A549 (cell line): ENCODE measurements around the gene RNF130. TPM values are rescaled to one million over a fixed set of nuclear protein-coding genes. Genes with fewer than 3 reads are reported as not detected.
A peak's percentile ranks its signal among the peaks of the same experiment; 100 is the strongest.

Source experiments
- ATAC-seq, 2 experiments: fragments of 200-7000 bp in 1 of 2; fragments of >200 bp in 1 of 2; cut with Nextera tagmentation in 1 of 2; cut with Tn5 transposase in 1 of 2; 3 replicates each; pipeline versions ENCODE4 v1.8.0 to v1.9.1; 2018 to 2020; ENCODE audit warnings: mild to moderate bottlenecking in 1 of 2, moderate library complexity in 1 of 2
- CTCF ChIA-PET: fragments of 300-600 bp; sonication (Branson Sonifier 250); formaldehyde crosslinking; extraction: SDS; loops from one replicate; lab custom pipeline; 2021; ENCODE audit warnings: antibody characterized with exemption, inconsistent platforms; lab: Yijun Ruan, JAX
- POLR2A ChIA-PET: fragments of 350-600 bp; formaldehyde crosslinking; extraction: SDS; loops from one replicate; lab custom pipeline; 2021; ENCODE audit warnings: antibody characterized with exemption, inconsistent platforms; lab: Yijun Ruan, JAX
- DNase-seq, 2 experiments: peaks; one replicate each; pipeline versions ENCODE4 v3.0.0 to v3.0.0-alpha.2; 2011 to 2016; ENCODE audit warnings: low read depth in 1 of 2, low spot score in 1 of 2
- FAIRE-seq: peaks from 2 replicates; lab custom pipeline; 2011; peaks lifted over from hg19 to GRCh38; lab: Jason Lieb, UNC
- H3K27ac ChIP-seq, 2 experiments: fragments of >200 bp; sonication (Bioruptor Twin); formaldehyde crosslinking; 3 replicates each; pipeline ENCODE4 v1.5.1; 2016 to 2017
- H3K4me1 ChIP-seq: fragments of >200 bp; sonication (Bioruptor Twin); formaldehyde crosslinking; 3 replicates; pipeline ENCODE4 v1.6.1; 2016
- H3K4me2 ChIP-seq: fragments of >200 bp; sonication (Bioruptor Twin); formaldehyde crosslinking; 3 replicates; pipeline ENCODE4 v1.6.1; 2016
- H3K4me3 ChIP-seq: fragments of >200 bp; sonication (Bioruptor Twin); formaldehyde crosslinking; 3 replicates; pipeline ENCODE4 v1.5.1; 2016
- H3K9me3 ChIP-seq: fragments of >200 bp; sonication (Bioruptor Twin); formaldehyde crosslinking; 3 replicates; pipeline ENCODE4 v1.6.1; 2016
- CEBPB ChIP-seq, 2 experiments: fragments of >200 bp in 1 of 2; sonication (Bioruptor Twin) in 1 of 2; formaldehyde crosslinking in 1 of 2; IDR thresholded peaks; 2 replicates each; pipeline ENCODE4 v1.6.1; 2012 to 2016
- CHD4 ChIP-seq: fragments of 200-600 bp; sonication (generic); IDR thresholded peaks from 2 replicates; pipeline ENCODE4 v1.6.1; 2016; ENCODE audit warnings: antibody characterized with exemption, mild to moderate bottlenecking, borderline replicate concordance
- EHF ChIP-seq: fragments of 250-450 bp; sonication (Bioruptor Pico); IDR thresholded peaks from 2 replicates; pipeline ENCODE4 v1.5.0; 2020; ENCODE audit warnings: mild to moderate bottlenecking
- FOXS1 ChIP-seq: fragments of 250-450 bp; sonication (Bioruptor Pico); IDR thresholded peaks from 2 replicates; pipeline ENCODE4 v1.5.0; 2020; ENCODE audit warnings: mild to moderate bottlenecking, moderate library complexity
- GATA3 ChIP-seq: IDR thresholded peaks from 2 replicates; pipeline ENCODE4 v1.6.1; 2012; ENCODE audit warnings: borderline replicate concordance
- HDAC2 ChIP-seq: fragments of 200-600 bp; sonication (generic); IDR thresholded peaks from 2 replicates; pipeline ENCODE4 v1.6.1; 2016
- HOXA7 ChIP-seq: fragments of 250-450 bp; sonication (Bioruptor Pico); IDR thresholded peaks from 2 replicates; pipeline ENCODE4 v1.5.0; 2020; ENCODE audit warnings: mild to moderate bottlenecking, moderate library complexity
- HOXB13 ChIP-seq: fragments of 250-450 bp; sonication (Bioruptor Pico); IDR thresholded peaks from 2 replicates; pipeline ENCODE4 v1.5.0; 2020; ENCODE audit warnings: low read depth, mild to moderate bottlenecking, moderate library complexity
- KDM1A ChIP-seq: fragments of 200-600 bp; sonication (generic); IDR thresholded peaks from 2 replicates; pipeline ENCODE4 v1.6.1; 2016; ENCODE audit warnings: low read depth, mild to moderate bottlenecking
- MYC ChIP-seq: IDR thresholded peaks from 2 replicates; pipeline ENCODE4 v1.6.1; 2012; ENCODE audit warnings: mild to moderate bottlenecking, inconsistent platforms, low read length, improper control_type of control experiment, borderline replicate concordance
- POLR2A ChIP-seq: IDR thresholded peaks from 2 replicates; pipeline ENCODE4 v1.6.1; 2012; ENCODE audit warnings: mild to moderate bottlenecking, low read length
- POLR2AphosphoS2 ChIP-seq: conservative IDR thresholded peaks from 2 replicates; pipeline ENCODE4 v1.6.1; 2012; ENCODE audit warnings: low read length, improper control_type of control experiment, inconsistent platforms
- RFX5 ChIP-seq: fragments of 450-650 bp; IDR thresholded peaks from 2 replicates; pipeline ENCODE4 v1.7.1; 2014; ENCODE audit warnings: antibody characterized with exemption, mild to moderate bottlenecking, moderate library complexity
- RNF2 ChIP-seq: fragments of 200-600 bp; sonication (generic); IDR thresholded peaks from 2 replicates; pipeline ENCODE4 v1.6.1; 2016; ENCODE audit warnings: low read depth, mild to moderate bottlenecking, antibody characterized with exemption, moderate library complexity, borderline replicate concordance
- SMC3 ChIP-seq: fragments of >200 bp; sonication (Bioruptor Twin); formaldehyde crosslinking; IDR thresholded peaks from 3 replicates; pipeline ENCODE4 v1.6.1; 2018; ENCODE audit warnings: inconsistent platforms
- TFCP2L1 ChIP-seq: fragments of 250-450 bp; sonication (Bioruptor Pico); IDR thresholded peaks from 2 replicates; pipeline ENCODE4 v1.5.0; 2021; ENCODE audit warnings: mild to moderate bottlenecking
- ZNF302 ChIP-seq: fragments of 250-450 bp; sonication (Bioruptor Pico); IDR thresholded peaks from 2 replicates; pipeline ENCODE4 v1.9.0; 2021; ENCODE audit warnings: inconsistent platforms, mild to moderate bottlenecking, moderate library complexity
- WGBS: methylation state at CpG from one replicate; pipeline ENCODE4 v1.1.6; 2017; ENCODE audit errors: missing lambda C conversion rate; 5-methylcytosine and 5-hydroxymethylcytosine counted together
- polyA plus RNA-seq, 4 experiments: library from polyadenylated mRNA; depleted of rRNA in 3 of 4; stranded (reverse); fragments of >200 nt; fragmentation: RNase III in 1 of 4; extraction: RNeasy Plus Mini Kit Qiagen cat#74134 plus additional on column Dnase treatment in 1 of 4; gene quantifications; 2 replicates in 3 of 4; 3 replicates in 1 of 4; pipeline ENCODE4 v1.2.3, GENCODE V29; 2011 to 2017
- TF ChIP-seq, protein P1 (sequence below): IDR thresholded peaks from 2 replicates; pipeline ENCODE4 v1.6.1; 2012
- TF ChIP-seq, protein P2 (sequence below): fragments of 150-350 bp; IDR thresholded peaks from 2 replicates; pipeline ENCODE4 v1.6.1; 2014; ENCODE audit warnings: low read depth, mild to moderate bottlenecking, low read length
- TF ChIP-seq, protein P3 (sequence below): fragments of 250-450 bp; sonication (Bioruptor Pico); IDR thresholded peaks from 2 replicates; pipeline ENCODE4 v1.5.0; 2021; ENCODE audit warnings: mild to moderate bottlenecking, moderate library complexity, borderline replicate concordance
- TF ChIP-seq, protein P4 (sequence below): fragments of >200 bp; sonication (Bioruptor Twin); formaldehyde crosslinking; IDR thresholded peaks from 2 replicates; pipeline ENCODE4 v1.6.1; 2016
- TF ChIP-seq, protein P5 (sequence below): fragments of 450-650 bp; IDR thresholded peaks from 2 replicates; pipeline ENCODE4 v1.6.1; 2014; ENCODE audit warnings: antibody characterized with exemption
- TF ChIP-seq, protein P6 (sequence below): fragments of 250-450 bp; sonication (Bioruptor Pico); IDR thresholded peaks from 2 replicates; pipeline ENCODE4 v1.5.0; 2020; ENCODE audit warnings: low read depth, mild to moderate bottlenecking, moderate library complexity

Gene RNF130
- polyA plus RNA-seq, 2 of the 4 experiments (the other 2 are of a cell fraction), result 33.3 to 50.1 TPM

DNA sequence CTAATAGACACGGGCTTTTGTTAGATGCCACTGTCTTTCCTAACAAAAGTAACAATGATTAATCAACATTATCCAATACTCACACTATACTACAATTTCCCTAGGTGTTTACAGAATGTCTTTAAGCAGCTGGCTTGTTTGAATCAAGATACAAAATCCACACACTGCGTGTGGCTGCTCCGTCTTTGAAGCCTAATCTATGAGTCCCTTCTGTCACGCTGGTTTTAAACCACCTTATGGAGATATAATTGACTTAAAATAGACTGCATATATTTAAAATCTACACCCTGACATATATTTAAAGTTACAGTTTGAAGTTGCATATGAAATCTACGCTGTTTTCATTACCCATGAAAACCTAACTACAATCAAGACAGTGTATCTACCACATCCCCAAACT is 89.9 kb downstream of the RNF130 start:
- no peaks in the 10 kb centered on the region for H3K9me3 ChIP-seq
- no peaks in the 10 kb centered on the region for H3K4me1 ChIP-seq
- ChIA-PET POLR2A (no interaction called here), CTCF (no interaction called here)
- ATAC-seq, result 0 out of 6 replicates have a peak, but pooled peaks of 1 of the 2 experiments have one; percentile 13
- FAIRE-seq, result no peak
- no peak for TF ChIP-seq RNF2
- TF ChIP-seq POLR2AphosphoS2, result no peak
- TF ChIP-seq GATA3, result no peak
- TF ChIP-seq EHF (CRISPR knock-in tag), result no peak
- no peak for TF ChIP-seq FOXS1
- DNase-seq, result no peak
- 89% methylated on average over 5 of the region's 5 CpGs for WGBS
- no peak overlapping the region for H3K4me3 ChIP-seq
- H3K4me2 ChIP-seq, result no peak overlapping the region
- H3K27ac ChIP-seq, result no peak overlapping the region

DNA sequence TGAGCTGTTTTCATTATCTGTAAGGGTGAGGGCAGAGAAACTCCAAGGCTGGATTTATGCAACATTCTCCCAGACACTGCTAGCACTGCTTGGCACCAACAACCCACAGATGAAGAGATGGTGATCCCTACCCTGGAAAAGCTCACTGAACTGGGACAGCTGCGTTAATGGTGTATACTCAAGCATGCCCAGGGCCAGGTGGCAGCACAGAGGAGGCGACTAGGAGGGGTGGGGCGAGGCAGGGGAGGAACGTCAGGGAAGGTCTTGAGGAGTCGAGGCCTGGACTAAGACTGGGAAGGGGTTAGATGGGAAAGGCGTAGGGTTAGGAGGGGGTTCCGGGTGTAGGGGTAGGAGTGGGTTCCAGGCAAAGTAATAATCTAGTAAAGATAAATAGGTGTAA is 90.8 kb downstream of the RNF130 start:
- CTCF ChIA-PET, result interaction anchor here (0.6 kb wide), 1 partner anchor 342 kb away, joined by 3 read pairs; no protein-coding TSS in a partner anchor
- WGBS, result 88% methylated on average over 7 of the region's 7 CpGs
- TF ChIP-seq POLR2A (no peak), CHD4 (no peak), KDM1A (no peak), ZNF302 (CRISPR knock-in tag) (no peak), RFX5 (no peak), FOXS1 (no peak), MYC (no peak), RNF2 (no peak), SMC3 (no peak), TFCP2L1 (no peak), HDAC2 (no peak), HOXA7 (CRISPR knock-in tag) (no peak), CEBPB (IDR thresholded peaks at IDR 0.05) (no peak), POLR2AphosphoS2 (no peak), HOXB13 (CRISPR knock-in tag) (no peak)
- TF ChIP-seq, protein P1, sequence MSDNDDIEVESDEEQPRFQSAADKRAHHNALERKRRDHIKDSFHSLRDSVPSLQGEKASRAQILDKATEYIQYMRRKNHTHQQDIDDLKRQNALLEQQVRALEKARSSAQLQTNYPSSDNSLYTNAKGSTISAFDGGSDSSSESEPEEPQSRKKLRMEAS, result no peak
- TF ChIP-seq, protein P2, sequence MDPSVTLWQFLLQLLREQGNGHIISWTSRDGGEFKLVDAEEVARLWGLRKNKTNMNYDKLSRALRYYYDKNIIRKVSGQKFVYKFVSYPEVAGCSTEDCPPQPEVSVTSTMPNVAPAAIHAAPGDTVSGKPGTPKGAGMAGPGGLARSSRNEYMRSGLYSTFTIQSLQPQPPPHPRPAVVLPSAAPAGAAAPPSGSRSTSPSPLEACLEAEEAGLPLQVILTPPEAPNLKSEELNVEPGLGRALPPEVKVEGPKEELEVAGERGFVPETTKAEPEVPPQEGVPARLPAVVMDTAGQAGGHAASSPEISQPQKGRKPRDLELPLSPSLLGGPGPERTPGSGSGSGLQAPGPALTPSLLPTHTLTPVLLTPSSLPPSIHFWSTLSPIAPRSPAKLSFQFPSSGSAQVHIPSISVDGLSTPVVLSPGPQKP, result no peak
- TF ChIP-seq, protein P3, sequence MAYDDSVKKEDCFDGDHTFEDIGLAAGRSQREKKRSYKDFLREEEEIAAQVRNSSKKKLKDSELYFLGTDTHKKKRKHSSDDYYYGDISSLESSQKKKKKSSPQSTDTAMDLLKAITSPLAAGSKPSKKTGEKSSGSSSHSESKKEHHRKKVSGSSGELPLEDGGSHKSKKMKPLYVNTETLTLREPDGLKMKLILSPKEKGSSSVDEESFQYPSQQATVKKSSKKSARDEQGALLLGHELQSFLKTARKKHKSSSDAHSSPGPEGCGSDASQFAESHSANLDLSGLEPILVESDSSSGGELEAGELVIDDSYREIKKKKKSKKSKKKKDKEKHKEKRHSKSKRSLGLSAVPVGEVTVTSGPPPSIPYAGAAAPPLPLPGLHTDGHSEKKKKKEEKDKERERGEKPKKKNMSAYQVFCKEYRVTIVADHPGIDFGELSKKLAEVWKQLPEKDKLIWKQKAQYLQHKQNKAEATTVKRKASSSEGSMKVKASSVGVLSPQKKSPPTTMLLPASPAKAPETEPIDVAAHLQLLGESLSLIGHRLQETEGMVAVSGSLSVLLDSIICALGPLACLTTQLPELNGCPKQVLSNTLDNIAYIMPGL (CRISPR knock-in tag), result no peak
- TF ChIP-seq, protein P4, sequence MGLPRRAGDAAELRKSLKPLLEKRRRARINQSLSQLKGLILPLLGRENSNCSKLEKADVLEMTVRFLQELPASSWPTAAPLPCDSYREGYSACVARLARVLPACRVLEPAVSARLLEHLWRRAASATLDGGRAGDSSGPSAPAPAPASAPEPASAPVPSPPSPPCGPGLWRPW, result no peak
- Histone ChIP-seq H3K4me2 (no peak overlapping the region), H3K27ac (no peak overlapping the region), H3K4me1 (no peaks in the 10 kb centered on the region), H3K9me3 (no peaks in the 10 kb centered on the region), H3K4me3 (no peak overlapping the region)
- no peak for ATAC-seq
- FAIRE-seq, result no peak
- POLR2A ChIA-PET, result no interaction called here
- DNase-seq, result no peak

DNA sequence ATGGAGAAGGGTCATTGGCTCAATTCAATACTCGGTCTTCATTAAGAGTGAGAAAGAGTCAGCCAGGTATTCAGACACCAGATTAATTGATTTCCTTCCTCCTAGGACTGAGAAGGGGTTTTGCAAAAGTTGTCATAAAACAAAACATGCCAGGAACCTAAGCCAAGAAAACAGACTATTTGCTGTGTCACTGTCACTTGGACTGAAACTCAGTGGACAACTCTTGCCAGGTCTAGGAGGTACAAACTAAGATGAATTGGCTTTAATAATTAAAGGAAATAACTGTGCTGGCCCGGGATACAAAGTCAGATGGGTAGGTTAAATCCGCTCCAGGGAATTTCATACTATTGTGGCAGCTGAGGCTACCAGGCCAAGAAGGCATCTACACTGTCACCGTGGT is 92.8 kb downstream of the RNF130 start:
- ChIA-PET CTCF (no interaction called here), POLR2A (no interaction called here)
- Histone ChIP-seq H3K27ac (no peak overlapping the region), H3K4me2 (no peak overlapping the region), H3K4me3 (no peak overlapping the region), H3K9me3 (no peaks in the 10 kb centered on the region), H3K4me1 (no peaks in the 10 kb centered on the region)
- no peak for ATAC-seq
- WGBS, result 90% methylated on average over 4 of the region's 4 CpGs
- no peak for DNase-seq
- TF ChIP-seq, protein P5, sequence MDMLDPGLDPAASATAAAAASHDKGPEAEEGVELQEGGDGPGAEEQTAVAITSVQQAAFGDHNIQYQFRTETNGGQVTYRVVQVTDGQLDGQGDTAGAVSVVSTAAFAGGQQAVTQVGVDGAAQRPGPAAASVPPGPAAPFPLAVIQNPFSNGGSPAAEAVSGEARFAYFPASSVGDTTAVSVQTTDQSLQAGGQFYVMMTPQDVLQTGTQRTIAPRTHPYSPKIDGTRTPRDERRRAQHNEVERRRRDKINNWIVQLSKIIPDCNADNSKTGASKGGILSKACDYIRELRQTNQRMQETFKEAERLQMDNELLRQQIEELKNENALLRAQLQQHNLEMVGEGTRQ, result no peak
- no peak for TF ChIP-seq POLR2A
- TF ChIP-seq, protein P6, sequence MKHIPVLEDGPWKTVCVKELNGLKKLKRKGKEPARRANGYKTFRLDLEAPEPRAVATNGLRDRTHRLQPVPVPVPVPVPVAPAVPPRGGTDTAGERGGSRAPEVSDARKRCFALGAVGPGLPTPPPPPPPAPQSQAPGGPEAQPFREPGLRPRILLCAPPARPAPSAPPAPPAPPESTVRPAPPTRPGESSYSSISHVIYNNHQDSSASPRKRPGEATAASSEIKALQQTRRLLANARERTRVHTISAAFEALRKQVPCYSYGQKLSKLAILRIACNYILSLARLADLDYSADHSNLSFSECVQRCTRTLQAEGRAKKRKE (CRISPR knock-in tag), result no peak
- no peak for TF ChIP-seq SMC3
- TF ChIP-seq POLR2AphosphoS2, result no peak
- TF ChIP-seq RFX5, result no peak
- no peak for FAIRE-seq
